ENCODE measurements around the gene MAGEC3. TPM values are rescaled to one million over a fixed set of nuclear protein-coding genes. Genes with fewer than 3 reads are reported as not detected.

The MAGEC3 gene
- total RNA-seq, 2 donors from 2014 or later: not detected

GRCh38 chrX:141894733-141895132 lies 56.6 kb downstream of the MAGEC3 start:
- Histone ChIP-seq H3K4me1 (replicated peaks) (no peaks in the 10 kb centered on the region), H3K27ac (no peak overlapping the region), H3K36me3 (no peaks in the 10 kb centered on the region), H3K4me3 (no peak overlapping the region), H3K27me3 (replicated peaks; ENCODE audit: insufficient read depth) (no peaks in the 10 kb centered on the region), H3K9me3 (no peaks in the 10 kb centered on the region)
- TF ChIP-seq POLR2A (IDR thresholded peaks at IDR 0.05): no peak
- WGBS: 79% methylated on average over 7 of the region's 7 CpGs
- no peak for DNase-seq (ENCODE audit: low spot score)
- intact Hi-C loops (cut with DNase I): no loop called here

DNA sequence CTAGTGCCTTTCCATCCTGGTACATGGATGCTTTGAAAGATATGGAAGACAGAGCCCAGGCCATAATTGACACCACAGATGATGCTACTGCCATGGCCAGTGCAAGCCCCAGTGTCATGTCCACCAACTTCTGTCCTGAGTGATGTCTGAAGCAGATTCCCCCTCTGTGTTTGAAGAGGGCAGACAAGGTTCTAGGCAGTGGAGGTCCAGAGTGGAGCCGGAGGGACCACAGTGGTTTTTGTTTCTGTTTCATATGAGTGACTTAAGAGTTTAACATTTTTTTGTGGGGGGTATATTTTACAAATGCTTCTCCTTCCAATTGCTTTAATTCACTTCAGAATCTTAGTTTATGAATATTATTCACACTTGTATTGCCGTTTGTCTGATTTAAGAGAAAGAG lies 59.6 kb downstream of the MAGEC3 start:
- H3K27ac ChIP-seq: no peak overlapping the region
- H3K4me3 ChIP-seq: no peak overlapping the region
- no peaks in the 10 kb centered on the region for H3K27me3 ChIP-seq (replicated peaks; ENCODE audit: insufficient read depth)
- H3K36me3 ChIP-seq: no peaks in the 10 kb centered on the region
- H3K9me3 ChIP-seq: no peaks in the 10 kb centered on the region
- intact Hi-C loops (cut with DNase I): no loop called here
- TF ChIP-seq CTCF (IDR thresholded peaks at IDR 0.05) (no peak), POLR2A (IDR thresholded peaks at IDR 0.05) (no peak), POLR2AphosphoS5 (IDR thresholded peaks at IDR 0.05) (no peak)
- WGBS: 91% methylated on average over 2 of the region's 2 CpGs
- no peak for DNase-seq (ENCODE audit: low spot score)
- no peaks in the 10 kb centered on the region for H3K4me1 ChIP-seq (replicated peaks)

DNA sequence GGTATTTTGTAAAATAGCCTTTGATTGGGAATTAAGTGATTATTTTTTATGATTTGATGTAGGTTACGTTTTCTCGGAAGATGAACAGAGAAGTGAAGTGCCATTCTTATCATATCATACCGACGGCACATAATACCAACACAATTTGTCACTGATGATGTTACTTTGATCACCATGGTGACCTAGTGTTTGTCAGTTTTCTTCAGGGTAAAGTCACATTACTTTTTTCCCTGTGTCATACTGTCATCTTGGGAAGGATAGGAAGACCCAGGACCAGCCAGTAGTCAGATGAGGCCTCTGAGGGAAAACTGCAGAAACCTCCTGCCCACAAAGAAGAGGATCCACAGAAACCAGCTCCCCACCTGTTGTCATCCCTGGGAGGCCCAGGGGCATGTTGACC lies 64.2 kb downstream of the MAGEC3 start:
- Histone ChIP-seq H3K27ac (no peak overlapping the region), H3K36me3 (no peaks in the 10 kb centered on the region), H3K9me3 (no peaks in the 10 kb centered on the region), H3K4me1 (replicated peaks) (no peaks in the 10 kb centered on the region), H3K4me3 (no peak overlapping the region), H3K27me3 (replicated peaks; ENCODE audit: insufficient read depth) (no peaks in the 10 kb centered on the region)
- DNase-seq (ENCODE audit: low spot score): no peak
- no peak for TF ChIP-seq CTCF (IDR thresholded peaks at IDR 0.05)
- no peak for TF ChIP-seq POLR2A (IDR thresholded peaks at IDR 0.05)
- no peak for TF ChIP-seq POLR2AphosphoS5 (IDR thresholded peaks at IDR 0.05)
- 92% methylated on average over 4 of the region's 4 CpGs for WGBS
- intact Hi-C loops (cut with DNase I): no loop called here

DNA sequence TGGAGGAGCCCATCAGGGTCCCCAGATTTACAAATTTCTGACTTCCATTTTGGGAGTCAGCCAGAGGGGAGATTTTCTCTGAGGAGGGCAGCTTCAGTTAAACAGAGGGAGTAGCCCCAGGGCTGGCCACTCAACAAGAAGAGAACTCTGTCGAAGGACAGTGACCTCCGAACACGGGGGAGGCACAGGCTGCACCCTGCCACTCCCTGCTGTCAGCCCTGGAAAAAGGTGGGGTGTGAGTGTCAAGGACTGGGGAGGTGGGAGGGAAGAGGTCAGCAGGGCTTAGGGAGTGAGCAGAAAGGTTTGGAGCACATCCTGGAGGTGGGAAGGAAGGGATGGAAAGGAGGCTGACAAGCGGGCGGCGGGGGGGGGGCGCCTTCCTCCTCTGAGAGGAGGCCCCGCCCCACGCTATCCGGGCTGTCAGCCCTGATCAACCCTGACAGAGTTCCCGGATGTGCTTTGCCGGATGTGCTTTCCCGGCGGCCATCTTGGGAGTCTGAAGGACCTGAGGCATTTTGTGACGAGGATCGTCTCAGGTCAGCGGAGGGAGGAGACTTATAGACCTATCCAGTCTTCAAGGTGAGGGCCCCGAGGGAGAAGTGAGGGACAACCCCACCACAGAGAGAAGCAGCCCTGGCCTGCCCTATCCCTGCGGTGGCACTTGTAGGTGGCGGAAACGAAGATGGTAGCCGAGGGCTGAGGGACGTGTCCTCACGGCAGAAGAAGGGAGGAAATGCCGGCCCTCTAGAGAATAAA lies 65.5 kb downstream of the MAGEC3 start, which contains the start of gene MAGEC1:
Gene MAGEC1, plus strand, starts transcription at position 495 of the 756 bp plus-strand sequence. CDS start 1,179 bp downstream, outside the sequence.
- TF ChIP-seq POLR2AphosphoS5 (IDR thresholded peaks at IDR 0.05) (no peak), CTCF (IDR thresholded peaks at IDR 0.05) (no peak), POLR2A (IDR thresholded peaks at IDR 0.05) (no peak)
- no peaks in the 10 kb centered on the region for H3K9me3 ChIP-seq
- H3K36me3 ChIP-seq: no peaks in the 10 kb centered on the region
- no peak within 1 kb of the TSS for H3K27ac ChIP-seq
- no peaks in the 10 kb centered on the region for H3K4me1 ChIP-seq (replicated peaks)
- H3K4me3 ChIP-seq: no peak within 1 kb of the TSS
- 96% methylated on average over 16 of the region's 25 CpGs for WGBS
- no peak for DNase-seq (ENCODE audit: low spot score)
- intact Hi-C loops (cut with DNase I): no loop called here
- no peaks in the 10 kb centered on the region for H3K27me3 ChIP-seq (replicated peaks; ENCODE audit: insufficient read depth)

GRCh38 chrX:141904262-141904661 lies 66.1 kb downstream of the MAGEC3 start:
- intact Hi-C loops (cut with DNase I): no loop called here
- no peaks in the 10 kb centered on the region for H3K36me3 ChIP-seq
- H3K27me3 ChIP-seq (replicated peaks; ENCODE audit: insufficient read depth): no peaks in the 10 kb centered on the region
- H3K4me3 ChIP-seq: no peak overlapping the region
- H3K27ac ChIP-seq: no peak overlapping the region
- H3K9me3 ChIP-seq: no peaks in the 10 kb centered on the region
- TF ChIP-seq POLR2AphosphoS5 (IDR thresholded peaks at IDR 0.05) (no peak), POLR2A (IDR thresholded peaks at IDR 0.05) (no peak), CTCF (IDR thresholded peaks at IDR 0.05) (no peak)
- WGBS: 89% methylated on average over 4 of the region's 6 CpGs
- DNase-seq (ENCODE audit: low spot score): no peak
- H3K4me1 ChIP-seq (replicated peaks): no peaks in the 10 kb centered on the region
